ENCODE data around the gene NXPE1.

The NXPE1 gene

GRCh38 chr11:114563077-114563476, 3.4 kb upstream of the NXPE1 start:
- in situ Hi-C loops (cut with HindIII; ENCODE audit: low sequenced_read_pairs) = no loop called here

- in situ Hi-C loops (cut with HindIII; ENCODE audit: low sequenced_read_pairs) = no loop called here
These were observed 2.7 kb upstream of the NXPE1 start for GRCh38 chr11:114562166-114562916.

GRCh38 chr11:114556135-114556534, 3.5 kb downstream of the NXPE1 start:
- in situ Hi-C loops (cut with HindIII; ENCODE audit: low sequenced_read_pairs) = no loop called here

- in situ Hi-C loops (cut with HindIII; ENCODE audit: low sequenced_read_pairs) = no loop called here
These were observed 6.0 kb downstream of the NXPE1 start for GRCh38 chr11:114553642-114554041.

GRCh38 chr11:114551060-114551459, 8.6 kb downstream of the NXPE1 start:
- in situ Hi-C loops (cut with HindIII; ENCODE audit: low sequenced_read_pairs) = no loop called here

- in situ Hi-C loops (cut with HindIII; ENCODE audit: low sequenced_read_pairs) = no loop called here
These were observed 34.0 kb downstream of the NXPE1 start for GRCh38 chr11:114525682-114526081.

GRCh38 chr11:114524122-114524521, 35.6 kb downstream of the NXPE1 start:
- in situ Hi-C loops (cut with HindIII; ENCODE audit: low sequenced_read_pairs) = no loop called here

- in situ Hi-C loops (cut with HindIII; ENCODE audit: low sequenced_read_pairs) = no loop called here
These were observed 36.9 kb downstream of the NXPE1 start for GRCh38 chr11:114522818-114523217.

GRCh38 chr11:114511538-114511937, 48.1 kb downstream of the NXPE1 start:
- in situ Hi-C loops (cut with HindIII; ENCODE audit: low sequenced_read_pairs) = no loop called here

GRCh38 chr11:114511079-114511478, 48.6 kb downstream of the NXPE1 start:
- in situ Hi-C loops (cut with HindIII; ENCODE audit: low sequenced_read_pairs) = no loop called here

- in situ Hi-C loops (cut with HindIII; ENCODE audit: low sequenced_read_pairs) = no loop called here
These were observed 57.8 kb downstream of the NXPE1 start for GRCh38 chr11:114501901-114502300.

- in situ Hi-C loops (cut with HindIII; ENCODE audit: low sequenced_read_pairs) = no loop called here
These were observed 59.9 kb downstream of the NXPE1 start for GRCh38 chr11:114499756-114500155.

- in situ Hi-C loops (cut with HindIII; ENCODE audit: low sequenced_read_pairs) = no loop called here
These were observed 62.8 kb downstream of the NXPE1 start for GRCh38 chr11:114496915-114497314.

GRCh38 chr11:114483929-114484328, 75.8 kb downstream of the NXPE1 start:
- in situ Hi-C loops (cut with HindIII; ENCODE audit: low sequenced_read_pairs) = no loop called here

GRCh38 chr11:114482114-114482513, 77.6 kb downstream of the NXPE1 start:
- in situ Hi-C loops (cut with HindIII; ENCODE audit: low sequenced_read_pairs) = no loop called here

- in situ Hi-C loops (cut with HindIII; ENCODE audit: low sequenced_read_pairs) = no loop called here
These were observed 80.3 kb downstream of the NXPE1 start for GRCh38 chr11:114479331-114479730.

GRCh38 chr11:114478768-114479167, 80.9 kb downstream of the NXPE1 start:
- in situ Hi-C loops (cut with HindIII; ENCODE audit: low sequenced_read_pairs) = no loop called here

GRCh38 chr11:114478001-114478410, 81.7 kb downstream of the NXPE1 start:
- in situ Hi-C loops (cut with HindIII; ENCODE audit: low sequenced_read_pairs) = no loop called here

- in situ Hi-C loops (cut with HindIII; ENCODE audit: low sequenced_read_pairs) = no loop called here
These were observed 87.0 kb downstream of the NXPE1 start for GRCh38 chr11:114472661-114473060.
